Psoas muscle (tissue), 8 donors: ENCODE measurements around the gene PHETA1. TPM values are rescaled to one million over a fixed set of nuclear protein-coding genes. Genes with fewer than 3 reads are reported as not detected.

Source experiments
- ATAC-seq, 4 donors: fragments of 200-7000 bp; cut with Tn5 transposase; one replicate each; pipeline ENCODE4 v1.9.1; 2020; ENCODE audit warnings: moderate library complexity in 3 of 4, mild to moderate bottlenecking in 2 of 4
- DNase-seq, 2 donors: peaks; one replicate each; pipeline ENCODE4 v3.0.0-alpha.2; 2020
- H3K27ac ChIP-seq: fragments of 200-600 bp; one replicate; pipeline ENCODE4 v1.8.0; 2022
- H3K27me3 ChIP-seq, 3 donors: fragments of 200-600 bp in 1 of 3; one replicate each; pipeline versions ENCODE4 v1.6.1 to v1.8.0; 2013 to 2022; ENCODE audit warnings: low read length in 2 of 3, mild to moderate bottlenecking in 2 of 3, moderate library complexity in 1 of 3; ENCODE audit not compliant: insufficient read depth in 3 of 3
- H3K36me3 ChIP-seq, 2 donors: fragments of 200-600 bp in 1 of 2; one replicate each; pipeline versions ENCODE4 v1.6.1 to v1.8.0; 2013 to 2022; ENCODE audit warnings: low read depth in 1 of 2, mild to moderate bottlenecking in 1 of 2, moderate library complexity in 1 of 2; ENCODE audit not compliant: insufficient read depth in 1 of 2
- H3K4me1 ChIP-seq: fragments of 200-600 bp; one replicate; pipeline ENCODE4 v1.8.0; 2022
- H3K4me3 ChIP-seq: fragments of 200-600 bp; one replicate; pipeline ENCODE4 v1.8.0; 2022; ENCODE audit warnings: mild to moderate bottlenecking
- H3K9me3 ChIP-seq: fragments of 200-600 bp; one replicate; pipeline ENCODE4 v1.8.0; 2022
- CTCF ChIP-seq: fragments of 200-600 bp; IDR thresholded peaks from one replicate; pipeline ENCODE4 v1.8.0; 2022; ENCODE audit warnings: antibody characterized with exemption
- WGBS, 3 donors: extraction: QIAGEN DNeasy Blood & Tissue Kit; methylation state at CpG; one replicate each; pipeline versions ENCODE4 v1.1.6 to v1.1.7; 2013; 5-methylcytosine and 5-hydroxymethylcytosine counted together
- intact Hi-C, 2 donors: fragments of 100-400 bp; cut with DNase I; formaldehyde crosslinking; loops; one replicate each; pipeline versions ENCODE4 v1.11.0 to v1.14.2; 2022
- polyA plus RNA-seq, 3 donors: library from polyadenylated mRNA; stranded (reverse); fragments of 200-250 nt; gene quantifications; one replicate each; pipeline ENCODE4 v1.2.3, GENCODE V29; 2013
- total RNA-seq, 4 donors: library from RNA; stranded (reverse); fragmentation: NEBNext Ultra II Directional in 2 of 4; extraction: Animal tissue kit (Norgen Biotek cat#: 25700) in 2 of 4; gene quantifications; one replicate each; pipeline versions ENCODE4 v1.2.1 to v1.2.4, GENCODE V29; 2021 to 2023
- donor health status: healthy with polysubstance abuse.
- donor health status: DM: no; HTN: no; CAD: no; lungs with moderate emphysema.
- donor health status: Bipolar disorder and iron deficiency.
- donor health status: healthy.
- donor health status: DM: yes; HTN: yes; CAD: no.
- donor health status: DM: no; HTN: no; CAD: no.
- donor health status: DM: no; HTN: no; CAD: no.
- donor health status: DM: yes; HTN: yes; CAD: no.

PHETA1 gene
- total and polyA plus RNA-seq, 7 donors, result 5.3 to 19.9 (median 7.0) TPM

- intact Hi-C loops, result no loop called here
- DNase-seq (no peak), ATAC-seq (no peak)
- WGBS, 3 donors, result 79 to 85% (median 85%) methylated on average over 5 of the region's 5 CpGs
- H3K36me3 ChIP-seq, result no peaks in the 10 kb centered on the region
- TF ChIP-seq CTCF, result no peak
- no peaks in the 10 kb centered on the region for H3K9me3 ChIP-seq
- H3K4me1 ChIP-seq, result no peaks in the 10 kb centered on the region
- H3K27ac ChIP-seq, result no peak overlapping the region
- H3K27me3 ChIP-seq, result peaks cover 0 to 8% (median 3%) of the 10 kb centered on the region in 3 donors
- H3K4me3 ChIP-seq, result no peak overlapping the region
Observed at GRCh38 chr12:111321317-111321716, 47.6 kb downstream of the PHETA1 start.

- H3K27ac ChIP-seq, result no peak overlapping the region
- peaks cover 0 to 8% (median 3%) of the 10 kb centered on the region in 3 donors for H3K27me3 ChIP-seq
- H3K4me1 ChIP-seq, result no peaks in the 10 kb centered on the region
- intact Hi-C loops, result no loop called here
- H3K36me3 ChIP-seq, result no peaks in the 10 kb centered on the region
- WGBS, 3 donors, result 89 to 91% (median 90%) methylated on average over 42 to 67 of the region's 67 CpGs
- no peak overlapping the region for H3K4me3 ChIP-seq
- no peaks in the 10 kb centered on the region for H3K9me3 ChIP-seq
- no peak for ATAC-seq
- TF ChIP-seq CTCF, result no peak
- DNase-seq, result no peak
Observed at GRCh38 chr12:111320258-111321050, 48.4 kb downstream of the PHETA1 start.

GRCh38 chr12:111319600-111320257 is 49.2 kb downstream of the PHETA1 start:
- ATAC-seq (no peak), DNase-seq (no peak)
- intact Hi-C loops, result loop anchor here in 1 of 2 donors (10.0 kb wide), 1 partner anchor 865 kb away; the partner anchor contains the start of gene ARPC3
- Histone ChIP-seq H3K36me3 (no peaks in the 10 kb centered on the region), H3K4me1 (no peaks in the 10 kb centered on the region), H3K4me3 (no peak overlapping the region), H3K9me3 (no peaks in the 10 kb centered on the region), H3K27me3 (peaks cover 0 to 8% (median 3%) of the 10 kb centered on the region in 3 donors), H3K27ac (no peak overlapping the region)
- WGBS, 3 donors, result 85 to 89% (median 89%) methylated on average over 25 to 32 of the region's 32 CpGs
- no peak for TF ChIP-seq CTCF

GRCh38 chr12:111318450-111318849 is 50.4 kb downstream of the PHETA1 start:
- 87 to 95% (median 88%) methylated on average over 6 of the region's 6 CpGs for WGBS, 3 donors
- Histone ChIP-seq H3K4me3 (no peak overlapping the region), H3K27me3 (peaks cover 0 to 8% (median 3%) of the 10 kb centered on the region in 3 donors), H3K27ac (no peak overlapping the region), H3K4me1 (no peaks in the 10 kb centered on the region), H3K36me3 (no peaks in the 10 kb centered on the region), H3K9me3 (no peaks in the 10 kb centered on the region)
- no peak for TF ChIP-seq CTCF
- DNase-seq (no peak), ATAC-seq (no peak)
- intact Hi-C loops, result loop anchor here in 1 of 2 donors (10.0 kb wide), 1 partner anchor 864 kb away; the partner anchor contains the start of gene ARPC3
